DOHH2 (cell line): Measurements from ENCODE around the gene MARVELD1.

Experiments used
- H3F3A ChIP-seq: fragments of 200-600 bp; sonication (generic), shearing (Covaris generic); 2 replicates; pipeline ENCODE4 v1.6.0; 2016; ENCODE audit warnings: antibody characterized with exemption, mild to moderate bottlenecking; ENCODE audit not compliant: control insufficient read depth, insufficient read depth
- H3K27ac ChIP-seq: fragments of 200-600 bp; sonication (generic); 2 replicates; pipeline ENCODE4 v1.5.1; 2014; ENCODE audit warnings: low read depth, mild to moderate bottlenecking, low read length, moderate library complexity
- H3K27me3 ChIP-seq: fragments of 200-600 bp; sonication (generic); 2 replicates; pipeline ENCODE4 v1.6.1; 2014; ENCODE audit warnings: mild to moderate bottlenecking, low read length, mixed read lengths; ENCODE audit not compliant: control insufficient read depth
- H3K36me3 ChIP-seq: fragments of 200-600 bp; sonication (generic); 2 replicates; pipeline ENCODE4 v1.6.1; 2014; ENCODE audit warnings: mild to moderate bottlenecking, low read length, moderate library complexity, mixed read lengths; ENCODE audit not compliant: control insufficient read depth
- H3K4me1 ChIP-seq: fragments of 200-600 bp; sonication (generic); 2 replicates; pipeline ENCODE4 v1.6.1; 2014; ENCODE audit warnings: mild to moderate bottlenecking, low read length, mixed read lengths; ENCODE audit not compliant: control insufficient read depth
- H3K4me2 ChIP-seq: fragments of 200-600 bp; sonication (generic); 2 replicates; pipeline ENCODE4 v1.6.0; 2014; ENCODE audit warnings: mild to moderate bottlenecking, low read length, moderate library complexity
- H3K4me3 ChIP-seq: fragments of 200-600 bp; sonication (generic); 2 replicates; pipeline ENCODE4 v1.5.1; 2014; ENCODE audit warnings: mild to moderate bottlenecking, low read length, mixed read lengths
- H3K79me2 ChIP-seq: fragments of 200-600 bp; sonication (generic); 2 replicates; pipeline ENCODE4 v1.6.1; 2014; ENCODE audit warnings: mild to moderate bottlenecking, low read length, mixed read lengths; ENCODE audit not compliant: control insufficient read depth
- H3K9me2 ChIP-seq: fragments of 200-600 bp; sonication (generic); replicated peaks from 2 replicates; pipeline ENCODE4 v1.6.1; 2014; ENCODE audit warnings: mild to moderate bottlenecking, low read length, mixed read lengths; ENCODE audit not compliant: control insufficient read depth
- H3K9me3 ChIP-seq: fragments of 200-600 bp; sonication (generic); 2 replicates; pipeline ENCODE4 v1.6.1; 2014; ENCODE audit warnings: antibody characterized with exemption, low read length, mixed read lengths; ENCODE audit not compliant: control insufficient read depth, insufficient read depth
- H4K20me1 ChIP-seq: fragments of 200-600 bp; sonication (generic); 2 replicates; pipeline ENCODE4 v1.6.0; 2014; ENCODE audit warnings: low read depth, mild to moderate bottlenecking, antibody characterized with exemption, low read length, moderate library complexity; ENCODE audit not compliant: control insufficient read depth, insufficient read depth
- CTCF ChIP-seq: fragments of 200-600 bp; sonication (generic); IDR thresholded peaks from one replicate; pipeline ENCODE4 v1.5.1; 2014; ENCODE audit warnings: antibody characterized with exemption, mild to moderate bottlenecking, low read depth, low read length; ENCODE audit not compliant: poor library complexity, severe bottlenecking
- EZH2phosphoT487 ChIP-seq: fragments of 200-600 bp; sonication (generic); IDR thresholded peaks from 2 replicates; pipeline ENCODE4 v1.6.1; 2017; ENCODE audit warnings: borderline replicate concordance, mild to moderate bottlenecking, antibody characterized with exemption, low read length, moderate library complexity, mixed read lengths

Gene MARVELD1

GRCh38 chr10:97729014-97729413, 15.5 kb downstream of the MARVELD1 start:
- no peaks in the 10 kb centered on the region for H4K20me1 ChIP-seq
- TF ChIP-seq CTCF: no peak
- TF ChIP-seq EZH2phosphoT487: no peak
- no peaks in the 10 kb centered on the region for H3F3A ChIP-seq
- no peak overlapping the region for H3K4me2 ChIP-seq
- H3K9me3 ChIP-seq: no peaks in the 10 kb centered on the region
- no peaks in the 10 kb centered on the region for H3K36me3 ChIP-seq
- H3K79me2 ChIP-seq: no peaks in the 10 kb centered on the region
- no peaks in the 10 kb centered on the region; the same call in 1 of the 2 replicates for H3K27me3 ChIP-seq
- no peaks in the 10 kb centered on the region for H3K9me2 ChIP-seq
- H3K4me1 ChIP-seq: no peaks in the 10 kb centered on the region
- H3K27ac ChIP-seq: no peak overlapping the region
- H3K4me3 ChIP-seq: no peak overlapping the region

- no peak overlapping the region for H3K27ac ChIP-seq
- no peak overlapping the region for H3K4me3 ChIP-seq
- TF ChIP-seq EZH2phosphoT487 (no peak), CTCF (peak; percentile 77)
- peaks cover 8% of the 10 kb centered on the region for H3F3A ChIP-seq
- H4K20me1 ChIP-seq: no peaks in the 10 kb centered on the region
- no peak overlapping the region for H3K4me2 ChIP-seq
- H3K4me1 ChIP-seq: peaks cover 11% of the 10 kb centered on the region
- H3K9me3 ChIP-seq: peaks cover 3% of the 10 kb centered on the region; the same call in 1 of the 2 replicates
- no peaks in the 10 kb centered on the region for H3K79me2 ChIP-seq
- no peaks in the 10 kb centered on the region for H3K27me3 ChIP-seq
- no peaks in the 10 kb centered on the region for H3K9me2 ChIP-seq
- no peaks in the 10 kb centered on the region for H3K36me3 ChIP-seq
Measured at GRCh38 chr10:97731346-97732051, 18.0 kb downstream of the MARVELD1 start.

- Histone ChIP-seq H3K4me2 (no peak overlapping the region), H3K4me3 (no peak overlapping the region), H3K27ac (no peak overlapping the region), H3K27me3 (no peaks in the 10 kb centered on the region), H3K9me2 (no peaks in the 10 kb centered on the region), H3K36me3 (no peaks in the 10 kb centered on the region), H3K9me3 (peaks cover 3% of the 10 kb centered on the region; the same call in 1 of the 2 replicates), H4K20me1 (no peaks in the 10 kb centered on the region), H3F3A (peaks cover 8% of the 10 kb centered on the region), H3K4me1 (peaks cover 15% of the 10 kb centered on the region), H3K79me2 (peaks cover under 1% of the 10 kb centered on the region)
- no peak for TF ChIP-seq EZH2phosphoT487
- TF ChIP-seq CTCF: peak; percentile 17
Measured at GRCh38 chr10:97732052-97732359, 18.5 kb downstream of the MARVELD1 start.
